GM04503 (cell line): Measurements from ENCODE around the gene BCAT1.

Experiments
- DNase-seq: peaks from one replicate; pipeline ENCODE4 v3.0.0-alpha.2; 2012; ENCODE audit warnings: low read depth

The BCAT1 gene

GRCh38 chr12:24764712-24765111, 184.2 kb downstream of the BCAT1 start:
- DNase-seq: no peak

- no peak for DNase-seq
Observed at GRCh38 chr12:24760606-24761378, 188.1 kb downstream of the BCAT1 start.

GRCh38 chr12:24760162-24760561, 188.7 kb downstream of the BCAT1 start:
- no peak for DNase-seq
